GM12872 (cell line): Measurements from ENCODE around the gene ZIC1.

Experiments
- TF ChIP-seq, protein P1 (sequence below): IDR thresholded peaks from 3 replicates; pipeline ENCODE4 v1.5.1; 2011; ENCODE audit warnings: low read depth, mild to moderate bottlenecking, low read length, moderate library complexity; ENCODE audit not compliant: insufficient read depth

ZIC1 gene

DNA sequence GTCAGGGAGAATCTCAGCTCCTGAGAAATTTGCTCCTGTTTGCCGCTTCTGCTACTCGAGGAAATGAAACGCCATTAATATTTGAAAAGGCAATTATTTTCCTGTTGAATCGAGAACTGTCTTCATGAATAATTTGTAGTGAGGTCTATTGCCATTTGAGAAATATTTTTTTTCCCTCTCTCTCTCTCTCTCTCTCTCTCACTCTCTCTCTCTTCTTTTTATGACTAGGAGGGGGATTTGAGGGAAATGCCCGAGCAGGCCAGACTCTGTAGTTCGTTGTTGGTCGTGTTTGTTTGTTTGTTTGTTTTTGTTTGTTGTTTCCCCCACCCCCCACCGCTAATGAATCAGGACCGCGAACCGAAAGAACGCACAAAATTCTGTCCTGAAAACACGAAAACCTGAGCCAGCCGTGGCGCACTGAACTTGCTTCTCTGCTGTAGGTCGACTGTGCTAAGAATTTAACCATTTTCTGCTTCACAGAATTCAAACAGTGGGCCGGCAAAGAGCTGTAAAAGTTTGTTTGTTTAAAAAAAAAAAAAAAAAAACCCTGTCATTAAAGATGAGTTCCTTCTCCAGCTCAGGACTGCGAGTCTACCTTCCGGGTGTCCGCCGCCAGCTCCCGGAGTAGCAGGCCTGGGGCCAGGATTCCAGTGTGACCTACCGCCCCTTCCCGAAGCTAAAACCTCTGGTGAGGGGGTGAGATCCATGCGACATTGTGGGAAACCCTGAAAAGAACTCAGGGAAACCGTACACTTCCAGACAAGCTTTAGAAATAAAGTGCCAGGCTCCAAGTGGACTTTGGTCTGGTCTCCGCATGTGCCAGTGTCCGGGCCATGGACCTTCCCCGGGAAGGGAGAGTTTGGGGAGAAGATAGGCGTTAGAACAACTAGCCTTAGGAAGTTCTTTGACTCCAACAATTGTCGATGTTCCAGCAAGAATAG is 15.0 kb upstream of the ZIC1 start:
- TF ChIP-seq, protein P1, sequence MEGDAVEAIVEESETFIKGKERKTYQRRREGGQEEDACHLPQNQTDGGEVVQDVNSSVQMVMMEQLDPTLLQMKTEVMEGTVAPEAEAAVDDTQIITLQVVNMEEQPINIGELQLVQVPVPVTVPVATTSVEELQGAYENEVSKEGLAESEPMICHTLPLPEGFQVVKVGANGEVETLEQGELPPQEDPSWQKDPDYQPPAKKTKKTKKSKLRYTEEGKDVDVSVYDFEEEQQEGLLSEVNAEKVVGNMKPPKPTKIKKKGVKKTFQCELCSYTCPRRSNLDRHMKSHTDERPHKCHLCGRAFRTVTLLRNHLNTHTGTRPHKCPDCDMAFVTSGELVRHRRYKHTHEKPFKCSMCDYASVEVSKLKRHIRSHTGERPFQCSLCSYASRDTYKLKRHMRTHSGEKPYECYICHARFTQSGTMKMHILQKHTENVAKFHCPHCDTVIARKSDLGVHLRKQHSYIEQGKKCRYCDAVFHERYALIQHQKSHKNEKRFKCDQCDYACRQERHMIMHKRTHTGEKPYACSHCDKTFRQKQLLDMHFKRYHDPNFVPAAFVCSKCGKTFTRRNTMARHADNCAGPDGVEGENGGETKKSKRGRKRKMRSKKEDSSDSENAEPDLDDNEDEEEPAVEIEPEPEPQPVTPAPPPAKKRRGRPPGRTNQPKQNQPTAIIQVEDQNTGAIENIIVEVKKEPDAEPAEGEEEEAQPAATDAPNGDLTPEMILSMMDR = no peak

DNA sequence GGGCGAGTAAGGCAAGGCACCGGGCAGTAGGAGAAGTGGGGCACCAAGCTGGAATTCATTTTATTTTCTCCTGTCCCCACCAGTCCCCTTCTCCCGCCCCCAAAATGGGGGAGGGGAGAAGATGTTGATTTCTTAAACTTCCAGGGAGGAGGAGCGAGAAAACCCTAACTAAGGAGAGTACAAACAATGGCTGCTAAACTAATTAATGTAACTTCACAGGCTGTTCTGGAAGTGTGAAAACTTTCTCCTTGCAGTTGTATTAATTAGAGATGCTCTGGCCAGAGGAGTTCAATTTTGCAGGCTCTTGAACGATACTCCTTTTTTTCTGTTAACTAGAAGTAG is 14.3 kb upstream of the ZIC1 start:
- TF ChIP-seq, protein P1 = no peak

DNA sequence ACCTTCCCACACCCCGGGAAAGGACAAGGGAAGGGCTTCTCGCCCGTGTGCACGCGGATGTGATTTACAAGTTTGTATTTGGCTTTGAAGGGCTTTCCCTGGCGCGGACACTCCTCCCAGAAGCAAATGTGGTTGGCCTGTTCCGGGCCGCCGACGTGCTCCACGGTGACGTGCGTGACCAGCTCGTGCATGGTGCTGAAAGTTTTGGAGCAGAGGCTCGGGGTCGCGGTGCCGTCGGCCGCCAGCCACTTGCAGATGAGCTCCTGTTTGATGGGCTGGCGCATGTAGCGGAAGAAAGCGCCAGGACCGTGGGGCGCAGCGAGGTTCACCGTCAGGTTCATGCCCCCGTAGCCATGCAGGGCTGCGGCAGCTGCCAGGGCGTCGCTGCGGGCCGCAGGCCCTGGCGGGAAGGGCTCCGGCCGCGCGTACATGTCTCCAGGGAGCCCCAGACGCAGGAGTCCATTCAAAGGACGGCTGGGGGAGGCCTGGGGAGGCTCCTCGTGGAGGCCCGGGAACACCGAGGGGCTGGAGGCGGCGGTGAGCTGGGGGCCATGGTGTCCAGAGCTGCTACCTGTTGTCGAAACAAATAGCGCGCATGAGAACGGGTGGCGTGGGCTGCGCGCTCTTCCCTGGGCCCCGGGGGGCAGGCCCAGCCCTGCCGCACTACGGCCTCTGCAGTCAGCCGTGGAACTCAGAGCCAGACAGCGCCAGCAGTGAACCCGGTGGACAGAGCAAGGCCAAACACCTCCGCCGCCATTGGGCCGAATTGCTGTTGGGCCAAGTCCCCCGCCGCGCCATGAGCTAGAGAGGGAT is 13.1 kb upstream of the ZIC1 start:
- TF ChIP-seq, protein P1 = no peak

DNA sequence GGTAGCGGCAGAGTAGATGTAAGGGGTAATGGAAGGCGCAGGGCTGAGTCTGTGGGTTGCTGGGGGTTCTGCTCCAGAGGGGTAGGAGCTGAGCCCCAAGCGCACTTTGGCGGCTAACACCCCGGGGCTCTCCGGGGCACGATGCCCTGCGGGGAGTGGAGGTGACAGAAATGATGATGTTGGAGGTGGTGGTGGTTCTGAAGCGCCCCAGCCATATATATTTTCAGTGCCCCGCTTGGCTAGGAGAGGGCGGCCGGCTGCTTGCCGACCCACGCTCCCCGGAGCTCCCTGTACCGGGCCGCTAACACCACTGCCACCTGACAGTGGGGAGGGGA is 12.5 kb upstream of the ZIC1 start:
- TF ChIP-seq, protein P1 = no peak

DNA sequence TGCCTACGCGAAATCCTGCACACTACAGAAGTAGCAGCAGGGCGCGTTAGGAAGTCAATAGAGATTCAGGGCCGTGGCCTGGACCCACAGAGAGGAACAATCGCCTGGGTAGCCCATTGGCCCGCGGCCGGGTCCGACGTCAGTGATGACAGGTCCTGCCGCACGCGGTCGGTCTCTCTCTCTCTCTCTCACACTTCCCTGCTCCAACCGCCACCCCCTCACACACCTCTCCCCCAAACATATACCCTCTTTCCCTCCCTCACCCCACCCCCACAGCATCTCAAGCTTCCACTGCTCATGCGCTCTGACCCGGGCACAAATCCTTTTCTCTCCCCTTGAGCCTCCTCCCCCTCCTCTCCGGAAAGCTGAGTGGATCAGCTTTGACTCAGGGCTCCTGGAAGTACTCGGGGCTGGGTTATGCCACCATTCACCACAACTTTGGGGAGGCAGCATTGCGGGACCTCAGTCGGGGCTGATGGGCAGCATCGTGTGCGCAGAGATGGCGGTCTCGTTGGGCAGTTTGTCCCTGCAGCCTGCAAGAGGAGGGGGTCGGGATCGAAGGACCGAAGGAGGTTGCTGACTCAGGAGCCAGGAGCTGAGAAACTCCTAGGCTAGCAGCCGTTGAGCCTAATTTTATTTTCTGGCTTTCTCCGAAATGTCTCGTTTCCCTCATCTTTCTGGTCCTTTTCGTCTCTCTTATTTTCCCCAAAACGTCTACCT is 11.8 kb upstream of the ZIC1 start:
- TF ChIP-seq, protein P1 = no peak

DNA sequence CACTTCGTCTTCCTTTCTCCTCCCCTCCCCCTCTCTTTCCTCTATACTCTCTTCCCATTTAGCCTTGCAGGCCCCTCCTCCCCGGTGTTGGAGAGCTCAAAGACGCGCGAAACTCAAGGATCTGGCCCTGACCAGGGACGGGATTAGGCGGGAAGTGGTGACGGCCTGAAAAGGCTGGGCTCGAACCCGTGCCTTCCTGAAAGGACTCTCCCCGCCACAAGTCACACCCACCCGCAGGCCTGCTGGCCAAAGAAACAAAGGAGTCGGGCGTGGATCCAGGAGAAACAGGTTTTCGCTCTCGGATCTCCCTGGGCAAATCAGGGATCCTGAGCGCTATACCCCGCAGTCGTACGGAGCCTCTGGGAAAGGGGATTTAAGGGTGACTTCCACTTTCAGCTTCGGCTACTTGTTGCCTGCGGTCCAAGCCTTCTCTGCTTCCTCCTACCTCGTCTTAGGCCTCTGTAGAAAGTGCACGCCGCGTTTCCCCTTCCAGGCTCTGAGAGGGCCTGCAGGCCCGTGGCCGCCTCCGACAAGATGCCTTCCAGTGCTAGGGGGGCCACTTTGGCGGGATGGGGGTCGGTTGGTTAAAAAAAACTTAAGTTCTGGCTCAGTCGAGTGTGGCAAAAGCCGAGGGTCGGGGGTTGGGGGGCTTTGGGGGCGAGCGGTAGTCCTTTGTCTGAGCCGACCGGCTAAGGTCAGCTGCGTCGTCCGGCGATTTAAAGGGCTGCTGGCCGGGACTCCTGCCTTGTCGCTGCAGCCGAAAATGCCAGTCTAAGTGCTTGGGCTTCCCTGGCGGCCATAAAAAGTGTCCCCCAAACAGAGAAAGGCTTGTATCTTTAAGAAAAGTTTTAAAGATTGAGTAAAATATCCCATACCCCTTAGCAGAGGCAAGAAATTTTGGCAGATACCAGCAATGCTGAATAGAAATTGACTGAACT is 11.0 kb upstream of the ZIC1 start:
- TF ChIP-seq, protein P1 = no peak
